GM12891 (cell line): Measurements from ENCODE around the gene SH3GL2.

Experiments
- PAX5 ChIP-seq: IDR thresholded peaks from 2 replicates; pipeline ENCODE4 v1.6.1; 2011; ENCODE audit warnings: low read length, moderate library complexity, mild to moderate bottlenecking; ENCODE audit not compliant: insufficient read depth, severe bottlenecking
- POLR2A ChIP-seq: IDR thresholded peaks from 2 replicates; pipeline ENCODE4 v1.6.1; 2011; ENCODE audit warnings: low read depth, low read length, control low read depth
- POLR2AphosphoS5 ChIP-seq: IDR thresholded peaks from 2 replicates; pipeline ENCODE4 v1.6.1; 2011; ENCODE audit warnings: low read depth, low read length, control low read depth
- POU2F2 ChIP-seq: IDR thresholded peaks from 2 replicates; pipeline ENCODE4 v1.6.1; 2011; ENCODE audit warnings: low read depth, mild to moderate bottlenecking, control low read depth, low read length, moderate library complexity
- SPI1 ChIP-seq: IDR thresholded peaks from 2 replicates; pipeline ENCODE4 v1.6.1; 2011; ENCODE audit warnings: low read depth, low read length, control low read depth

DNA sequence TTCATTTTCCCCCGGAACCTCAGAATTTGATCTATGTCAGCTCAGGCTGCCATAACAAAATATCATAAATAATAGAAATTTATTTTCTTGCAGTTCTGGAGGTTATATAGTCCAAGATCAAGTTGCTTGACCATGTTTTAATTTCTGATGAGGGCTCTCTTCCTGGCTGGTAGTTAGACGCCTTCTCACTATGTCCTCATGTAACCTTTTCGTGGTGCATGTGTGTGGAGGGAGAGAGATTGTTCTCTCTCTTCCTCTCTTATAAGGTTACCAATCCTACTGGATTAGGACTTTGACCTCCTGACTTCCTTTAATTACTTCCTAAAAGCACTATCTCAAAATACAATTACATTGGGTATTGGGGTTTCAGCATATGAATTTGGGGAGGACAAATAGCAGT, 198.6 kb downstream of the SH3GL2 start:
- TF ChIP-seq POLR2A (no peak), POLR2AphosphoS5 (no peak), PAX5 (no peak), SPI1 (no peak), POU2F2 (no peak)
